WTC11 (cell line): ENCODE data around the gene RBM38. TPM values are rescaled to one million over a fixed set of nuclear protein-coding genes. Genes with fewer than 3 reads are reported as not detected.

Source experiments
- ATAC-seq: fragments of 200-7000 bp; cut with Tn5 transposase; 2 replicates; pipeline ENCODE4 v1.10.0; 2021; ENCODE audit warnings: mild to moderate bottlenecking, moderate library complexity
- CTCF ChIA-PET: fragments of 300-600 bp; sonication (Branson Sonifier 250); formaldehyde crosslinking; loops from one replicate; lab custom pipeline; 2021; ENCODE audit warnings: antibody characterized with exemption; lab: Charles Lee
- POLR2A ChIA-PET: fragments of 350-600 bp; sonication (Branson Sonifier 250); formaldehyde crosslinking; loops from one replicate; lab custom pipeline; 2021; ENCODE audit warnings: antibody characterized with exemption; lab: Charles Lee
- DNase-seq: peaks from one replicate; pipeline ENCODE4 v3.0.0; 2021; ENCODE audit warnings: low spot score
- H3K27ac Mint-ChIP-seq: 2 replicates; pipeline ENCODE4 v1.8.0; 2021; ENCODE audit warnings: mixed read lengths
- H3K27me3 Mint-ChIP-seq: 2 replicates; pipeline ENCODE4 v1.8.0; 2021; ENCODE audit warnings: low read depth, mild to moderate bottlenecking, moderate library complexity, mixed read lengths
- H3K36me3 Mint-ChIP-seq: 2 replicates; pipeline ENCODE4 v1.8.0; 2021; ENCODE audit warnings: mixed read lengths
- H3K4me1 Mint-ChIP-seq: 2 replicates; pipeline ENCODE4 v1.8.0; 2022; ENCODE audit warnings: mixed read lengths
- H3K4me3 Mint-ChIP-seq: 2 replicates; pipeline ENCODE4 v1.8.0; 2021; ENCODE audit warnings: mild to moderate bottlenecking, moderate library complexity, mixed read lengths
- H3K9me3 Mint-ChIP-seq: 2 replicates; pipeline ENCODE4 v1.8.0; 2021; ENCODE audit warnings: mixed read lengths
- ATF1 ChIP-seq: sonication (generic); formaldehyde crosslinking; IDR thresholded peaks from 2 replicates; pipeline ENCODE4 v1.8.1; 2023; ENCODE audit warnings: mild to moderate bottlenecking, moderate library complexity, missing genetic modification reagents
- ATF2 ChIP-seq: sonication (generic); formaldehyde crosslinking; IDR thresholded peaks from 2 replicates; pipeline ENCODE4 v1.8.1; 2022; ENCODE audit warnings: low read depth, missing genetic modification reagents, borderline replicate concordance
- CTCF ChIP-seq: fragments of 200-600 bp; IDR thresholded peaks from 2 replicates; pipeline ENCODE4 v1.8.0; 2022; ENCODE audit warnings: antibody characterized with exemption
- FOXK1 ChIP-seq: sonication (generic); formaldehyde crosslinking; IDR thresholded peaks from 2 replicates; pipeline ENCODE4 v1.8.0; 2022; ENCODE audit warnings: mild to moderate bottlenecking, moderate library complexity, missing genetic modification reagents
- GABPB1 ChIP-seq: sonication (generic); formaldehyde crosslinking; IDR thresholded peaks from 2 replicates; pipeline ENCODE4 v1.8.1; 2023; ENCODE audit warnings: mild to moderate bottlenecking, missing genetic modification reagents
- HMGA2 ChIP-seq: fragments of 250-450 bp; sonication (Bioruptor Pico); IDR thresholded peaks from 2 replicates; pipeline ENCODE4 v1.4.0; 2021; ENCODE audit warnings: mild to moderate bottlenecking, moderate library complexity
- JAZF1 ChIP-seq: fragments of 250-450 bp; sonication (Bioruptor Pico); IDR thresholded peaks from 2 replicates; pipeline ENCODE4 v1.9.0; 2021; ENCODE audit warnings: moderate library complexity, mild to moderate bottlenecking, inconsistent platforms
- NFE2L1 ChIP-seq: sonication (generic); formaldehyde crosslinking; IDR thresholded peaks from 2 replicates; pipeline ENCODE4 v1.8.1; 2023; ENCODE audit warnings: missing genetic modification reagents
- TEAD1 ChIP-seq: sonication (generic); formaldehyde crosslinking; IDR thresholded peaks from 2 replicates; pipeline ENCODE4 v1.8.0; 2022; ENCODE audit warnings: mild to moderate bottlenecking, missing genetic modification reagents
- TEAD4 ChIP-seq: sonication (generic); formaldehyde crosslinking; IDR thresholded peaks from 2 replicates; pipeline ENCODE4 v1.8.0; 2022; ENCODE audit warnings: mild to moderate bottlenecking, missing genetic modification reagents
- ZBTB21 ChIP-seq: sonication (generic); formaldehyde crosslinking; IDR thresholded peaks from 2 replicates; pipeline ENCODE4 v1.8.1; 2023; ENCODE audit warnings: mild to moderate bottlenecking, missing genetic modification reagents, borderline replicate concordance
- ZNF138 ChIP-seq: sonication (generic); formaldehyde crosslinking; conservative IDR thresholded peaks from 2 replicates; pipeline ENCODE4 v1.8.1; 2022; ENCODE audit warnings: mild to moderate bottlenecking, moderate library complexity, missing genetic modification reagents
- ZNF232 ChIP-seq: sonication (generic); formaldehyde crosslinking; IDR thresholded peaks from 2 replicates; pipeline ENCODE4 v1.8.0; 2022; ENCODE audit warnings: mild to moderate bottlenecking, missing genetic modification reagents
- ZNF423 ChIP-seq: fragments of 250-450 bp; sonication (Bioruptor Pico); IDR thresholded peaks from 2 replicates; pipeline ENCODE4 v2.1.2; 2022; ENCODE audit warnings: mild to moderate bottlenecking, moderate library complexity
- total RNA-seq: library from RNA; stranded (reverse); gene quantifications from 3 replicates; pipeline ENCODE4 v1.2.3, GENCODE V29; 2021
- TF ChIP-seq, protein P1 (sequence below): fragments of 250-450 bp; sonication (Bioruptor Pico); conservative IDR thresholded peaks from 2 replicates; pipeline ENCODE4 v1.9.0; 2021; ENCODE audit warnings: mild to moderate bottlenecking
- TF ChIP-seq, protein P2 (sequence below): sonication (generic); formaldehyde crosslinking; IDR thresholded peaks from 2 replicates; pipeline ENCODE4 v1.8.0; 2022; ENCODE audit warnings: mild to moderate bottlenecking, missing genetic modification reagents
- TF ChIP-seq, protein P3 (sequence below): fragments of 250-450 bp; sonication (Bioruptor Pico); IDR thresholded peaks from 2 replicates; pipeline ENCODE4 v1.8.0; 2021; ENCODE audit warnings: mild to moderate bottlenecking
- TF ChIP-seq, protein P4 (sequence below): sonication (generic); formaldehyde crosslinking; IDR thresholded peaks from 2 replicates; pipeline ENCODE4 v1.8.0; 2022; ENCODE audit warnings: mild to moderate bottlenecking, missing genetic modification reagents

Gene RBM38
- total RNA-seq, 1 experiment from 2014 or later: 69.0 TPM

GRCh38 chr20:57352305-57352704, 38.9 kb upstream of the RBM38 start:
- Mint-ChIP-seq H3K4me1 (peaks cover 11% of the 10 kb centered on the region), H3K27me3 (peaks cover 6% of the 10 kb centered on the region), H3K36me3 (peaks cover 38% of the 10 kb centered on the region), H3K27ac (no peak overlapping the region), H3K9me3 (peaks cover 5% of the 10 kb centered on the region; the same call in 1 of the 2 replicates), H3K4me3 (peak overlapping the region; percentile 87)
- TF ChIP-seq TEAD4 (CRISPR knock-in tag) (no peak), FOXK1 (CRISPR knock-in tag) (no peak), HMGA2 (CRISPR knock-in tag) (no peak), GABPB1 (CRISPR knock-in tag) (no peak), NFE2L1 (CRISPR knock-in tag) (no peak), ZNF423 (no peak), ZNF138 (CRISPR knock-in tag) (no peak), ZNF232 (CRISPR knock-in tag) (no peak), ZBTB21 (CRISPR knock-in tag) (no peak), JAZF1 (no peak), TEAD1 (CRISPR knock-in tag) (no peak), ATF1 (CRISPR knock-in tag) (no peak), ATF2 (CRISPR knock-in tag) (no peak), CTCF (no peak)
- TF ChIP-seq, protein P1, sequence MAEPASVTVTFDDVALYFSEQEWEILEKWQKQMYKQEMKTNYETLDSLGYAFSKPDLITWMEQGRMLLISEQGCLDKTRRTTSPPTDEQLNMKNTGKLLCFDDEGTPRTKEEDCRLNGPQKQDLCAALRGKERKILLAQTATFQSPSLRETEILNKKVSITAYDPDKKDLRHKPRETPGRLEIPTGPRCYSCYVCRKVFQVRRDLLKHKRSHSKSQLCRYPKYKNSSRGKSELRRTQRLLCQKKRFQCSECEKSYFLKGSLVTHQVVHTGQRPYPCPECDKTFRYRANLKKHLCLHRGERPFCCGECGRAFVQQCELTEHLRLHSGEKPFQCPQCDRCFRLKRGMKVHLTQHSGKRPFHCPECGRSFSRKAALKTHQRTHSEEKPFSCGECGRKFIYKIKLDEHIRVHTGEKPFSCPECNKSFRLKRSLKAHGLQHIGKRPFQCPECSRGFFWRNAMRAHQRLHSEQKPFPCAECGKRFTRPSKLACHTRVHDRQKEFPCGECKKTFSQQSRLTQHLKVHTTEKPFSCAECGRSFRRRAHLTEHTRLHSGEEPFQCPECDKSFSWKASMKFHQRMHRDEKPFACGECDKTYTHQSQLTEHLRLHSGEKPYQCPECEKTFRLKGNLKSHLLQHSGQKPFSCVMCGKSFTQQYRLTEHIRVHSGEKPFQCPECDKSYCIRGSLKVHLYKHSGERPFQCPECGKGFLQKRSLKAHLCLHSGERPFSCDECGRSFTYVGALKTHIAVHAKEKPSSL: no peak
- TF ChIP-seq, protein P2, sequence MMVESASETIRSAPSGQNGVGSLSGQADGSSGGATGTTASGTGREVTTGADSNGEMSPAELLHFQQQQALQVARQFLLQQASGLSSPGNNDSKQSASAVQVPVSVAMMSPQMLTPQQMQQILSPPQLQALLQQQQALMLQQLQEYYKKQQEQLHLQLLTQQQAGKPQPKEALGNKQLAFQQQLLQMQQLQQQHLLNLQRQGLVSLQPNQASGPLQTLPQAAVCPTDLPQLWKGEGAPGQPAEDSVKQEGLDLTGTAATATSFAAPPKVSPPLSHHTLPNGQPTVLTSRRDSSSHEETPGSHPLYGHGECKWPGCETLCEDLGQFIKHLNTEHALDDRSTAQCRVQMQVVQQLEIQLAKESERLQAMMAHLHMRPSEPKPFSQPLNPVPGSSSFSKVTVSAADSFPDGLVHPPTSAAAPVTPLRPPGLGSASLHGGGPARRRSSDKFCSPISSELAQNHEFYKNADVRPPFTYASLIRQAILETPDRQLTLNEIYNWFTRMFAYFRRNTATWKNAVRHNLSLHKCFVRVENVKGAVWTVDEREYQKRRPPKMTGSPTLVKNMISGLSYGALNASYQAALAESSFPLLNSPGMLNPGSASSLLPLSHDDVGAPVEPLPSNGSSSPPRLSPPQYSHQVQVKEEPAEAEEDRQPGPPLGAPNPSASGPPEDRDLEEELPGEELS (CRISPR knock-in tag): no peak
- TF ChIP-seq, protein P3, sequence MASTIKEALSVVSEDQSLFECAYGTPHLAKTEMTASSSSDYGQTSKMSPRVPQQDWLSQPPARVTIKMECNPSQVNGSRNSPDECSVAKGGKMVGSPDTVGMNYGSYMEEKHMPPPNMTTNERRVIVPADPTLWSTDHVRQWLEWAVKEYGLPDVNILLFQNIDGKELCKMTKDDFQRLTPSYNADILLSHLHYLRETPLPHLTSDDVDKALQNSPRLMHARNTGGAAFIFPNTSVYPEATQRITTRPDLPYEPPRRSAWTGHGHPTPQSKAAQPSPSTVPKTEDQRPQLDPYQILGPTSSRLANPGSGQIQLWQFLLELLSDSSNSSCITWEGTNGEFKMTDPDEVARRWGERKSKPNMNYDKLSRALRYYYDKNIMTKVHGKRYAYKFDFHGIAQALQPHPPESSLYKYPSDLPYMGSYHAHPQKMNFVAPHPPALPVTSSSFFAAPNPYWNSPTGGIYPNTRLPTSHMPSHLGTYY (CRISPR knock-in tag): no peak
- TF ChIP-seq, protein P4, sequence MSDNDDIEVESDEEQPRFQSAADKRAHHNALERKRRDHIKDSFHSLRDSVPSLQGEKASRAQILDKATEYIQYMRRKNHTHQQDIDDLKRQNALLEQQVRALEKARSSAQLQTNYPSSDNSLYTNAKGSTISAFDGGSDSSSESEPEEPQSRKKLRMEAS (CRISPR knock-in tag): no peak
- no peak for ATAC-seq
- CTCF ChIA-PET: interaction anchor here (7.0 kb wide), 1 partner anchor 22 kb away, joined by 20 read pairs; the partner anchor contains the start of gene SPO11
- POLR2A ChIA-PET: no interaction called here
- no peak for DNase-seq
